Amniotic stem cell (primary cell): Measurements from ENCODE around the gene ABI1.
"Not testable (repeated sequence)": the region's sequence is repeated elsewhere in the genome, so short reads cannot be mapped to it uniquely, and the experiment has no call there.

Experiments used
- DNase-seq: peaks from one replicate; lab custom pipeline; 2025; lab: John Stamatoyannopoulos, UW

Gene ABI1

GRCh38 chr10:26860443-26861204, at the start of gene ABI1:
ABI1 (minus strand) TSS chr10:26860958; CDS start chr10:26860863, 95 bp downstream.
- DNase-seq, result peak; percentile 95

GRCh38 chr10:26909753-26910152, 49.0 kb upstream of the ABI1 start:
- no peak for DNase-seq

GRCh38 chr10:26905253-26905781, 44.6 kb upstream of the ABI1 start:
- not testable (repeated sequence) for DNase-seq

DNA sequence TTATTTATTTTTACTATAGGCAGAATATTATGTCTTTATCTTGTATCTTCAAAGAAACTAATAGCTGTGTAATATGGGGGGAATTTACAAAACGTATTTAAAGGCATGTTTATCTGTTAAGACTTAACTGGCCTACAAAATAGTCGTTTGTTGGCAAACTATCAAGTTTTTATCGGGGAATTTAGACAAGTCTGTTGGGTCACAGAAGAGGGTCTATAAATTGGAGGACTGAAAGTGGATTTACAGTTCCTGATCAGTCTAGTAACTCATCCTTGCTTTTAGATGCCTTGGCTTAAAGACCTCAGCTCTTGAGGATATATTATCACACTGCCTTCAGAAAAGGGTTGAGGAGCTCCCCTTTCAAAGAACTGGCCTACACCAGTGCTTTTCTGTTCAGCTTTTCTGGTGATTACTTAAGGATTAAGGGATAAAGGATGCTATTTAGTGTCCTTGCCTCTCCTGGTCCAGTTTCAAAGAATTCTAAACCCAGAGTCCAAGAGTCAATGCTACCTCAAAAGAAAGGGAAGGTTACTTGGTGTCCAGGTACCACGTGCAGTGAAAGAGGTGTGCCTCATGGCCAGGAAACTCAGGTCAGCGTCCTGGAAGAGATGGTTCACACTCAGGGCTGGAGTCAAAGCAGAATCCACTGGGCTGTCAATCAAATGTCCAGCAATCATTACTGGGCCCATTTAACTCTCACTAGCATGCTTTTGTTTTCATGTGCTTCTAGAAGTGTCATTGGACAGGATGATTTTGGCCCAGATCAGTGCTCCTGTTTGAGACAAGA, 42.9 kb upstream of the ABI1 start:
- DNase-seq, result no peak

DNA sequence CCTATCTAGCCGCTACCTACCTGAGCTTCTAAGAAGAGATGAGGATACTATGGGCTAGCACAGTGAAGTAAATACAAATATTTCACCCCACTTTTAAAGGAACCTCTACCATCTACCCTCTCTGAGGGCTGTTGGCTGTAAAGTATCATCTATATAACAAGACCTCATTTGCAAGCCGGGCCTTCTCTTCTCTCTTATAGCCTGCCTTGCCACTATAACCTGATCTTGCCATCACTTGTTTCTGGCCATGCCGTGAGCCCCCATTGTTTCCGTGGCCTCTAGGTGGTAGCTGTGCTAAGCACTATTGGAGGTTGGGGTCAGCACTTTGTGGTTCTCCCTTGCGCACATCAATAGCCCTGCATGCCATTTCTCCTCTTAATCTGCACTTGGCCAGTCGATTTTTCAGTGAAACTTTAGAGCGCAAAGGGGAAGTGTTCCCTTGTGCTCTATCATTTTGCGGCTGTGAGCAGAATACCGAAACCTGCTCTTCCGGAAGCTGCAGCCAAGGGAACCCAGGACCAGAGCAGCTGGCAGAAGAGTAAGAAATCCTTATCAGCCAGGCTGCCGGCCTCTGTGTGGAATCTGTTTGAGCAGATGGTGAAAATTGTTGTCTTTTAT, 31.7 kb upstream of the ABI1 start:
- not testable (repeated sequence) for DNase-seq

GRCh38 chr10:26890956-26891355, 30.2 kb upstream of the ABI1 start:
- no peak for DNase-seq

DNA sequence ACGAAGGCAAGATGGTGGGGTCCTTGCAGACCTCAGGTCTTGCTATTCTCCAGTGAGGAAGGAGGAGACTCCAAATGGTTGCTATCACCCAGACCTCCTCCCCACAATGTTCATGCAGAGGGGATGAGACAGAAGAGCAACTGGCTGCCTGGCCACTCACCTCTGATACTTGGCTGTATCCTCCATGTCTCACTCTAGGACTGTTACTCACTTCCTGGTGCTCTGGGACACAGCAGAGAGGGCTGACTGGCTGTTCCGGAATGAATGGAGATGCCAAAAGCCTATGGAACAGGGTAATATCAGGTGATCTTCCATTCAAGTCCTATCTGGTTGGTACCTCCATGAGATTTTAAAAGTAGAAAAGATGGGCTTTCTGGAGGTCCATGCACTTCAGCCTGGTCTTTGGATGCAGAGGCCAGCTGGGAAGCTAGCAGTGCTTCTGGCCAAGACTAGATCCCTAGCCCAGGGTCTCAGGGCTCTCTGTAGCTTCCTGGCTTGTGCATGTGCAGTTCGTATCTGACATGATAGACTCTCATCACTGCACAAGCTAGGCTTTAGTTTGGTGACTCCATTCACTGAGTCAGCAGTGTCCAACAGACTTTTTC, 27.0 kb upstream of the ABI1 start:
- no peak for DNase-seq

DNA sequence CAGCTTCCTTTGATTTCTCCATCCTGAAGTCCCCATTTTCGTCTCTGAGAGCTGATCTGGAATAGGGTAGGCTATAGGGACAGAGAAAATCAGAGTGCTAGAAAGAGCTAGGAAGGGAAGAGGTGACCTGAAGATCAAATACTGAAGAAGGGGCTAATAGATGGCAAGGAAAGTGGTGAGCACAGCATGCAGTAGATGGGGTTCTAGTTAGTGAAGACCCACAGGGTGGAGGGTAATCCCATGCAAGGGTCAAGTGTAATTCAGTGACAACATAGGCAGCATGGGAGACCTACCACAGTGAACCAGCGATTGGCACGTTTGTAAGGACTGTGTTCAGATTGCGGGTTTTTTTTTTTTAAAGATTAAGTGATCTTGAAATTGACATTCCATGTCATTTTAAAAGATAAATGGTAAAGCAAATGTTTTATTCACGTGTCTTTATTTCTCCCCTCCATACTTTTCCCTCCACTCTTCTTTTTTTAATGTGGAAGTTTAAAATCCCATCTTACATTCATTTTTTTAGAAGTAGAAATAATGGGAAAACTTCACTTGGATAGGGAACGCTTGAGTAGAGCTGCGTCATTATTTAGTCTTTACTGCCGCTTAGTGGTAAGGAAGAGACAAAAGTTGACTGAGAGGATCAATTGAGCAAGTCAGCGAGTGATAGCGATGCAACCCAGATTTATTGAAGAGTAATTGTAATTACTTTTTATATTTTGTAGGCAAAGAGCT, 21.0 kb upstream of the ABI1 start:
- peak; percentile 41 for DNase-seq

GRCh38 chr10:26879744-26880143, 19.0 kb upstream of the ABI1 start:
- no peak for DNase-seq

DNA sequence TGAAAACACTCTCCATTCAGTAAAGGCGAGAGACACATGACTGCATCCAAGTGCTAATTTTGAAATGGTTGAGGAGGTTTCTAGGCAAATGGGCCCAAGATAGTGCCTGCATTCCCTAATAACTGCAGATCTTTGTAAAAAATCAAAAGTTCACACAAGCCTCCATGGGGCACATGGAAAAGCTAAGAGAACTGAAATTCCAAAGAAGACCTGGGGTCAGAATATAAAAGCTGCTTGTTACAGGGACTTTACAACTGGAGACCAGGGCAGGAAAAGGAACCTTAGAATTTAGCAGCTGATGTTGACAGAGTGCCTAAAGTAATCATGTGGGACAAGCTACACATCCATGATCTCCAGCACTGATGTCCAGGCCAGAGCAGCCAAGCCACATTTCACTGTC, 10.0 kb upstream of the ABI1 start:
- no peak for DNase-seq

DNA sequence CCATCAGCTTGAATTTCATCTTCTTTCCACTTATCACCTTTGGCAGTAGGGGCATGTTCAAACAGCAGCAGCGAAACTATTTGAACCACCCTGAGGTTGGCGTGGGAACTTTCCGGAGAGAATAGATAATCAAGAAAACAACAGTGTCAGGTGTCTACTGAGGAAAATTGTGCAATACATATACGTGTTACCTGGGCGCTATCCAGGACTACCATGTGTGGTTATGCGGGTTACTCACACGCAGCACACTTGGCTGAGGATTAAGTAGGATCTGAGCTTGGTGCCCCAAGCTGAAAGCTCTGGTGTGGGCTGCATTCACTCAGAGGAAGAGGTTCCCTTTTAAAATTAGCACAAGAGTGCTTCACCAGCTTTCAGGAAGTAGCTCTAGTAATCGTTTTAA, 8.8 kb upstream of the ABI1 start:
- DNase-seq, result no peak

- DNase-seq, result no peak
These were observed 2.8 kb upstream of the ABI1 start for GRCh38 chr10:26863351-26864076.

DNA sequence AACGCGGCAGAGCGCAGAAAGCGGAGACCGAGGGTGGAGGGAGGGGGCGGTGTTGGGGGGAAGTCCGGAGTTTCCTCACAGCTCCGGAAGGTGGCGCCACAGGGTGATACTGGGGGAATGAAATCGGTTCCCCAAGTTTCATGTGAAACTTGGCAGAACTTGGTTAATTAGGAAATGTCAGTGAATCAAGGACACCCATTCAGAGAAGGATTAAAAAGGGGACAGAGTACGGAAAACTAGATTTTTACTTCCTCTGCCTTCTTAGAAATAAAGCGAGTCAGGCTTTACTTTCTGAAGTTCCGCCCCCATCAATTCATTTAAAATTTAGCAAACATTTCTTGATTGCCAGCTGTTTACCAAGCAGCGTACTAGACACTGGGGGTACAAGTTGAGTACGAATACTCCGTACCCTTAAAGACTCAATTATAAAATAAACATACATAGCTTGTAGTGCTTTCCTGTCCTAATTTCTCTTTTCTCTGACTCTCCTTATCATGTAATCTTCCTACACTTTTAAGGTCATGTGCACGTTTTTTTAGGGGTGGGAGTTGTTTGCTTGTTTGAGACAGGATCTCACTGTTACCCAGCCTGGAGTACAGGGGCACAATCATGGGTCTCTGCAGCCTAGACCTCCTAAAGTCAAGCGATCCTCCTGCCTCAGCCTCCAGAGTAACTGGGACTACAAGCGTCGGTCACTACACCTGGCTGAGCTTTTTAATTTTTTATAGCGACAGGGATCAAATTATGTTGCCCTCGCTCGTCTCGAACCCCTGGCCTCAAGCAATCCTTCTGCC, 644 bp upstream of the ABI1 start:
- no peak for DNase-seq

- peak; percentile 54 for DNase-seq
These were observed 686 bp downstream of the ABI1 start for GRCh38 chr10:26860102-26860442.

- DNase-seq, result no peak
These were observed 1.3 kb downstream of the ABI1 start for GRCh38 chr10:26859241-26860101.

- no peak for DNase-seq
These were observed 2.1 kb downstream of the ABI1 start for GRCh38 chr10:26858707-26859034.

DNA sequence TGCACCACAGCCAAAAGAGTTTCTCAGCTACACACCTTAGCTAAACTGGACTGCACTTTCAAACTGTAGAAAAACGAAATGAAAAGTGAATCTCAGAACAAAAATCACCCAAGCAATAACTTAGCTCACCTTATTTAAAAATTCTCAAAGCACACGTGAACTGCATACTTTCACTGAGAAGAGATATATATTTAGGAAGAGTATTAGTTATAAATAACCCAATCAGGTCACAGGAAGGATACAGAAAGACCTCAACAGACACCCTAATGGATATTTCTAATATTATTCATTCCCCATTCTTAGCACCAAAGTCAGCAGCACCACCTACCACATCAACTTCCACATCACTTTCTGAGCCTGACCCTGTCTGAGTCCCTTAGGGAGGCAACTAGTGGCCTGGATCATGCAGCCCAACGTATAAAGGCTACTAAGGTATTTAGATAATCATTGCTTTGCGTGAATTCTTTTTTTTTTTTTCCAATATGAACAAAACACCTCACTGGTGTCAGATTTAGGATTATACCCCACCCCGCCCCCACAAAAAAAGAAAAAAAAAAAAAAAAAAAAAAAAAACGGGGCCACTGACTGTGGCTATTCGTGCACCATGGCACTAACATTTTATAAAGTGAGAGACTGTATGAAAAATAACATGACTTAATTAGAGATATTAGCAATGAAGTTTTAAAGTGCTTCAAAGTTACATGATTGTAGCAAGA, 2.6 kb downstream of the ABI1 start:
- DNase-seq, result no peak

GRCh38 chr10:26857553-26857952, 3.2 kb downstream of the ABI1 start:
- not testable (repeated sequence) for DNase-seq

GRCh38 chr10:26855186-26855585, 5.6 kb downstream of the ABI1 start:
- DNase-seq, result no peak
